Stimulated activated CD8-positive, alpha-beta memory T cell treated with anti-CD3 and anti-CD28 coated beads, Interleukin-12 subunit alpha, Interleukin-12 subunit beta, amount 100 ng/mL, for 24 hours (primary cell): ENCODE results near the gene DNAJC1.

Source experiments
- DNase-seq: peaks from one replicate; pipeline ENCODE4 v3.0.0-alpha.2; 2020; ENCODE audit errors: extremely low read depth

Gene DNAJC1

GRCh38 chr10:21962358-21962757 lies 41.2 kb downstream of the DNAJC1 start:
- no peak for DNase-seq

- no peak for DNase-seq
Observed at GRCh38 chr10:21961847-21962246, 41.7 kb downstream of the DNAJC1 start.

GRCh38 chr10:21959998-21960397 lies 43.5 kb downstream of the DNAJC1 start:
- DNase-seq, result no peak

GRCh38 chr10:21954690-21955089 lies 48.8 kb downstream of the DNAJC1 start:
- no peak for DNase-seq

GRCh38 chr10:21954132-21954531 lies 49.4 kb downstream of the DNAJC1 start:
- no peak for DNase-seq

GRCh38 chr10:21953585-21954057 lies 49.9 kb downstream of the DNAJC1 start:
- no peak for DNase-seq

GRCh38 chr10:21950566-21950965 lies 53.0 kb downstream of the DNAJC1 start:
- no peak for DNase-seq

GRCh38 chr10:21946946-21947345 lies 56.6 kb downstream of the DNAJC1 start:
- no peak for DNase-seq

- no peak for DNase-seq
Observed at GRCh38 chr10:21944727-21945386, 58.7 kb downstream of the DNAJC1 start.

GRCh38 chr10:21943633-21944265 lies 59.8 kb downstream of the DNAJC1 start:
- no peak for DNase-seq

- DNase-seq, result no peak
Observed at GRCh38 chr10:21935439-21936023, 68.0 kb downstream of the DNAJC1 start.

- DNase-seq, result no peak
Observed at GRCh38 chr10:21934307-21934706, 69.2 kb downstream of the DNAJC1 start.

- DNase-seq, result no peak
Observed at GRCh38 chr10:21929070-21929469, 74.5 kb downstream of the DNAJC1 start.

GRCh38 chr10:21927631-21928353 lies 75.7 kb downstream of the DNAJC1 start:
- no peak for DNase-seq

GRCh38 chr10:21926949-21927348 lies 76.6 kb downstream of the DNAJC1 start:
- DNase-seq, result no peak

GRCh38 chr10:21926358-21926925 lies 77.1 kb downstream of the DNAJC1 start:
- DNase-seq, result no peak

- no peak for DNase-seq
Observed at GRCh38 chr10:21925851-21926250, 77.7 kb downstream of the DNAJC1 start.

GRCh38 chr10:21924511-21924910 lies 79.0 kb downstream of the DNAJC1 start:
- DNase-seq, result no peak

GRCh38 chr10:21920633-21921032 lies 82.9 kb downstream of the DNAJC1 start:
- no peak for DNase-seq

- no peak for DNase-seq
Observed at GRCh38 chr10:21919906-21920305, 83.6 kb downstream of the DNAJC1 start.

GRCh38 chr10:21919117-21919516 lies 84.4 kb downstream of the DNAJC1 start:
- no peak for DNase-seq

GRCh38 chr10:21912625-21913024 lies 90.9 kb downstream of the DNAJC1 start:
- DNase-seq, result no peak
